Stimulated activated CD4-positive, alpha-beta T cell treated with anti-CD3 and anti-CD28 coated beads, TNF-alpha, amount 100 ng/mL, for 4 hours (primary cell): ENCODE data around the gene CARD10.
"Not testable (repeated sequence)": the region's sequence is repeated elsewhere in the genome, so short reads cannot be mapped to it uniquely, and the experiment has no call there.

Experiments used
- DNase-seq, 3 experiments: peaks; one replicate each; pipeline ENCODE4 v3.0.0-alpha.2; 2020; ENCODE audit warnings: low read depth in 3 of 3

CARD10 gene

GRCh38 chr22:37485395-37486223, 33.6 kb downstream of the CARD10 start:
- DNase-seq = peak in 1 of 3 experiments; percentile 24

- DNase-seq = peak; percentile 56 to 66 (median 59)
These were observed 34.5 kb downstream of the CARD10 start for GRCh38 chr22:37484480-37485394.

- DNase-seq = no peak
These were observed 36.2 kb downstream of the CARD10 start for GRCh38 chr22:37483050-37483449.

- no peak for DNase-seq
These were observed 37.0 kb downstream of the CARD10 start for GRCh38 chr22:37482244-37482643.

- no peak for DNase-seq
These were observed 37.8 kb downstream of the CARD10 start for GRCh38 chr22:37481347-37481907.

- no peak for DNase-seq
These were observed 38.5 kb downstream of the CARD10 start for GRCh38 chr22:37480387-37481346.

GRCh38 chr22:37479196-37479595, 40.0 kb downstream of the CARD10 start:
- no peak for DNase-seq

GRCh38 chr22:37476389-37477329, 42.6 kb downstream of the CARD10 start:
- DNase-seq = no peak

- no peak for DNase-seq
These were observed 44.6 kb downstream of the CARD10 start for GRCh38 chr22:37474447-37475090.

- no peak for DNase-seq
These were observed 45.7 kb downstream of the CARD10 start for GRCh38 chr22:37473437-37473946.

- peak in 1 of 3 experiments; percentile 21 for DNase-seq
These were observed 46.7 kb downstream of the CARD10 start for GRCh38 chr22:37472418-37473006.

- no peak for DNase-seq
These were observed 47.3 kb downstream of the CARD10 start for GRCh38 chr22:37471727-37472417.

GRCh38 chr22:37470087-37470445, 49.1 kb downstream of the CARD10 start:
- no peak for DNase-seq

- no peak for DNase-seq
These were observed 49.7 kb downstream of the CARD10 start for GRCh38 chr22:37469416-37470086.

- not testable (repeated sequence) for DNase-seq
These were observed 51.0 kb downstream of the CARD10 start for GRCh38 chr22:37468201-37468695.

- no peak for DNase-seq
These were observed 51.7 kb downstream of the CARD10 start for GRCh38 chr22:37467391-37467955.

GRCh38 chr22:37464181-37464580, 55.0 kb downstream of the CARD10 start:
- DNase-seq = no peak
